Upper lobe of right lung (tissue), 1 donor: ENCODE data around the gene PRSS12. TPM values are rescaled to one million over a fixed set of nuclear protein-coding genes. Genes with fewer than 3 reads are reported as not detected.

ENCODE experiments used
- ATAC-seq: fragments of 200-7000 bp; cut with Tn5 transposase; one replicate; pipeline ENCODE4 v1.9.1; 2020; ENCODE audit warnings: mild to moderate bottlenecking, moderate library complexity
- DNase-seq: peaks from one replicate; pipeline ENCODE4 v3.0.0-alpha.2; 2020
- H3K27ac ChIP-seq: fragments of 200-600 bp; one replicate; pipeline ENCODE4 v1.8.0; 2022
- H3K27me3 ChIP-seq: fragments of 200-600 bp; one replicate; pipeline ENCODE4 v1.8.0; 2022; ENCODE audit warnings: mild to moderate bottlenecking
- H3K36me3 ChIP-seq: fragments of 200-600 bp; one replicate; pipeline ENCODE4 v1.8.0; 2022
- H3K4me1 ChIP-seq: fragments of 200-600 bp; one replicate; pipeline ENCODE4 v1.8.0; 2022
- H3K4me3 ChIP-seq: fragments of 200-600 bp; one replicate; pipeline ENCODE4 v1.8.0; 2022; ENCODE audit warnings: mild to moderate bottlenecking
- H3K9me3 ChIP-seq: fragments of 200-600 bp; one replicate; pipeline ENCODE4 v1.8.0; 2022
- intact Hi-C: fragments of 100-400 bp; cut with DNase I; formaldehyde crosslinking; loops from one replicate; pipeline ENCODE4 v1.11.0; 2022
- total RNA-seq: library from RNA; stranded (reverse); fragmentation: NEBNext Ultra II Directional; extraction: Animal tissue kit (Norgen Biotek cat#: 25700); gene quantifications from one replicate; pipeline ENCODE4 v1.2.1, GENCODE V29; 2021
- TF ChIP-seq, protein P1 (sequence below): fragments of 200-600 bp; IDR thresholded peaks from one replicate; pipeline ENCODE4 v1.8.0; 2022; ENCODE audit warnings: antibody characterized with exemption
- donor health status: DM: no; HTN: yes; CAD: no; lungs with severe emphysema.

The PRSS12 gene
- total RNA-seq, 1 donor from 2014 or later, result 5.4 TPM

DNA sequence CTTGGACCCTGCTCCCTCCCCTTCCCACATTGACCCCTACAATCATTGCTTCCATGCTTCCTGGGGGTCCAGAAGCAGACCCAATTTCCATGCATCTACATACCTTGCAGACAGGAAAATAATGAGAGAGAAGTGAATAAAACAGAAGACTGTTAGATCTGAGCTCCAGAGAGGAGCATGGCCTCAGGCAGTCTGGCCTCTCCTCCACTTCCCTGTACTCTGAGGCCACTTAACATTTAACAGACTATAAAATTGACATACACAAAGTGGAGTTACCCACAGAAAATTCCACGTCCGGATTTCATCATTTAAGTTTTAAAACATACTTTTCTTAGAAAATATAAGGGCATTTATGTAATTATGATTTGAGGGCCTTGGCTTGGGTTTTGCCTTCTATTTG lies 2.1 kb upstream of the PRSS12 start:
- ATAC-seq (no peak), DNase-seq (no peak)
- H3K27me3 ChIP-seq, result peaks cover 24% of the 10 kb centered on the region
- TF ChIP-seq, protein P1, sequence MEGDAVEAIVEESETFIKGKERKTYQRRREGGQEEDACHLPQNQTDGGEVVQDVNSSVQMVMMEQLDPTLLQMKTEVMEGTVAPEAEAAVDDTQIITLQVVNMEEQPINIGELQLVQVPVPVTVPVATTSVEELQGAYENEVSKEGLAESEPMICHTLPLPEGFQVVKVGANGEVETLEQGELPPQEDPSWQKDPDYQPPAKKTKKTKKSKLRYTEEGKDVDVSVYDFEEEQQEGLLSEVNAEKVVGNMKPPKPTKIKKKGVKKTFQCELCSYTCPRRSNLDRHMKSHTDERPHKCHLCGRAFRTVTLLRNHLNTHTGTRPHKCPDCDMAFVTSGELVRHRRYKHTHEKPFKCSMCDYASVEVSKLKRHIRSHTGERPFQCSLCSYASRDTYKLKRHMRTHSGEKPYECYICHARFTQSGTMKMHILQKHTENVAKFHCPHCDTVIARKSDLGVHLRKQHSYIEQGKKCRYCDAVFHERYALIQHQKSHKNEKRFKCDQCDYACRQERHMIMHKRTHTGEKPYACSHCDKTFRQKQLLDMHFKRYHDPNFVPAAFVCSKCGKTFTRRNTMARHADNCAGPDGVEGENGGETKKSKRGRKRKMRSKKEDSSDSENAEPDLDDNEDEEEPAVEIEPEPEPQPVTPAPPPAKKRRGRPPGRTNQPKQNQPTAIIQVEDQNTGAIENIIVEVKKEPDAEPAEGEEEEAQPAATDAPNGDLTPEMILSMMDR, result no peak
- peaks cover 9% of the 10 kb centered on the region for H3K4me1 ChIP-seq
- H3K27ac ChIP-seq, result no peak overlapping the region
- no peaks in the 10 kb centered on the region for H3K9me3 ChIP-seq
- H3K36me3 ChIP-seq, result no peaks in the 10 kb centered on the region
- intact Hi-C loops, result no loop called here
- H3K4me3 ChIP-seq, result no peak overlapping the region

DNA sequence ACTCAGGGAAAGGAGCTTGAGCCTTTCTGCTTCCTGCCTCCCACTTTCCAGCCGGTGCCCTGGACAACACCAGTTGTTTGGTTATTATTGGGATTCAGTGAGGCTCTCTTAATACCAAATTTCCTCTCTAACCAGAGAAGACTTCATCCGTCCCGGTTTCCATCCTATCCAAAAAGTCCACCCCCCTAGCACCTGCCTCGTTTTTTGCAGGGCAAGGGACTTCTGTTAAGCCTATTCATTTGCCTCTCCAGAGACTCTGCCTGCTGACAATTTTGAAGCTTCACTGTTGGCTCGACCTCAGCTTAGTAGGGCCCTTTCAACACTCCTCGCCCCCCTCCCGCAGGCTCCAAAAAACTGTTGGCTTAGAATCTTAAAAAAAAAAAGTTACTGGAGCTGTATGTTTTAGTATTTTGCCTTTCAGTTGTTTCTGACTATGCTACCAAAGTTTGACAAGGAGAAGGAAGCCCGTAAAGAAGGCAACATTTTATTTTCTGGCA lies 779 bp upstream of the PRSS12 start:
- DNase-seq, result no peak
- no peak for ATAC-seq
- intact Hi-C loops, result no loop called here
- H3K27ac ChIP-seq, result no peak overlapping the region
- peaks cover 24% of the 10 kb centered on the region for H3K27me3 ChIP-seq
- no peaks in the 10 kb centered on the region for H3K9me3 ChIP-seq
- H3K4me1 ChIP-seq, result peaks cover 9% of the 10 kb centered on the region
- H3K4me3 ChIP-seq, result peak overlapping the region; percentile 55
- no peaks in the 10 kb centered on the region for H3K36me3 ChIP-seq
- TF ChIP-seq, protein P1, result no peak

DNA sequence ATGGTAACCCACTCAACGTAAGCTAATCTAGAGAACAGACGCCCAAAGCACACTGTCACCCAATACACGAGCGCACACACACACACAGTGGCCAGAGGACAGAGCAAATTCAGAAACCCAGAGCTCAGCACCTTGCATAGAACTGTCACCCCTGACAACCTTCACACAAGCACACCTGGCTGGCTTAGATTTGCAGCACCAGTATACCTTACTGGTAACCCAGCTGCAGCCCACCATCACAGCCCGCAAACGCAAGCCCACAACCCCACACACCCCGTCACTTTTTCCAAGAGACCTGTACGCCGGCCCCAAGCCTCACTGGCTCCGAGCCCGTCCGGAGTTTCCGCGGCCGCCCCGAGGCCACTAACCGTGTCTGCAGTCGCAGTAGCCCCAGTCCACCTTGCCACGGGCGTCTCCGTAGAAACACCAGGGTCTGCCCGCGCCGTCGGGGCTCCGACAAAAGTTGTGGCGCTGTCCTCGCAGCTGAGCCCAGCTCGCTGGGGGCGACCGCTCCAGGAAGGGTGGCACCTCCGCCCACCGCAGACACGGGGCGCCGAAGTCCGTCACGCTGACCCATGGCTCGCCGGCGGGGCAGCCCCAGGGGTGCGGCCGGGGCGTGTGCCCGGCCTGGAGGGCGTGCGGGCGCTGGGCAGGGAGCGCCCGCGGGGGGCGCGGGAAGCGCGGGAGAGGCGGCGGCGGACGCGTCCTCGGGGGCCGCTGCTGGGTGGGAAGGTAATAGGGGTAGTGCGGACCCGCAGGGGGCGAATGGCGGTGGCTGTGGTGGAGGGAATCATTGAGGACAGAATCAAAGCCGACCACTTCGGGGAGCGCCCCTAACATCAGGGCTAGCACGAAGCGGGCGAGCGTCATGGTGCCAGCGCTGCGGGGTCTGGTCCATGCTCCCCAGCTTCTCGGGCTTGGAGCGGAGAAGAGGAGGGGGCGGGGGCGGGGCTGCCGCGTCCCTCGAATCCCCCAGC lies 664 bp downstream of the PRSS12 start:
- TF ChIP-seq, protein P1, result no peak
- peak overlapping the region; percentile 13 for H3K27ac ChIP-seq
- ATAC-seq (peak; percentile 60), DNase-seq (peak; percentile 70)
- H3K27me3 ChIP-seq, result peaks cover 24% of the 10 kb centered on the region
- H3K4me3 ChIP-seq, result peak overlapping the region; percentile 55
- H3K36me3 ChIP-seq, result no peaks in the 10 kb centered on the region
- peaks cover 9% of the 10 kb centered on the region for H3K4me1 ChIP-seq
- intact Hi-C loops, result no loop called here
- no peaks in the 10 kb centered on the region for H3K9me3 ChIP-seq

DNA sequence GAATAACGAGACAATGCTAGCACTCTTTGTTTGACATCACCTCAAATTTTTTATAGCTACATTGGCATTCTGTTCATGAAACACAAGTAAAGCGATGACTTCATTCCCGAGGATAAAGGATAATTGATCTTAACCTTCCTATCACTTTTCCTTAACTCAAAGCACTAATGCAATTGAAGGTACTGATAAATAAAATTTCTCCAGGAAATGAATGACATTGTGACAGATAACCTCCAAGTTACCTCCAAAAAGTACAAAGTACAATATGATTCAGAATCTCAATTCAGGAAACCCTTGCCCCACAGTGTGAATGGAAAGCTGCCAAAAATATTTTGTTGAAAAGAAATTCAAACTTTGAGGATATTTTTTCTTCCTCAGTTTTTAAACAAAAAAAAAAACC lies 1.8 kb downstream of the PRSS12 start:
- no peaks in the 10 kb centered on the region for H3K9me3 ChIP-seq
- TF ChIP-seq, protein P1, result no peak
- DNase-seq, result no peak
- ATAC-seq, result no peak
- peaks cover 24% of the 10 kb centered on the region for H3K27me3 ChIP-seq
- H3K36me3 ChIP-seq, result no peaks in the 10 kb centered on the region
- H3K4me1 ChIP-seq, result peaks cover 9% of the 10 kb centered on the region
- intact Hi-C loops, result no loop called here
- H3K4me3 ChIP-seq, result no peak overlapping the region
- H3K27ac ChIP-seq, result no peak overlapping the region

DNA sequence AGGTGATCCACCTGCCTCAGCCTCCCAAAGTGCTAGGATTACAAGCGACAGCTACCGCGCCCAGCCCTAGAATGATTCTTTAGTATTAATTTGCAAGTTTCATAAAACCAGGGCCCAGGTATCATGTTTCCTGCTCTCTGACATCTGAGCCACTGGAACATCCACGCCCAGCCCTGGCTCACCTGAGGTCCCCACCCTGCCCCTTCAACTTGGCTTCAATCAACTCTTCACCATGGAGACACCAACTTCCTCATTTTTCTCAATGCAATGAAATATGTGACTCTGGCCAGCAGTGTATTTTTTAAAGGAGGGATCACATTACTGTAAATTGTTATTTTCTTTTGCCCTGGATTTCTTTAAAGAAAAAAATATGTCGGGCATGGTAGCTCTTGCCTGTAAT lies 3.9 kb downstream of the PRSS12 start:
- Histone ChIP-seq H3K27ac (no peak overlapping the region), H3K27me3 (peaks cover 12% of the 10 kb centered on the region), H3K4me1 (peaks cover 9% of the 10 kb centered on the region), H3K36me3 (no peaks in the 10 kb centered on the region), H3K9me3 (no peaks in the 10 kb centered on the region), H3K4me3 (no peak overlapping the region)
- TF ChIP-seq, protein P1, result no peak
- intact Hi-C loops, result no loop called here
- ATAC-seq (peak; percentile 6), DNase-seq (no peak)
